PC-9 (cell line): Measurements from ENCODE around the gene BTN3A1. TPM values are rescaled to one million over a fixed set of nuclear protein-coding genes. Genes with fewer than 3 reads are reported as not detected.

Experiments used
- BruUV-seq: library from RNA; stranded (reverse); fragments of 400-500 nt; replicated peaks from 2 replicates; lab custom pipeline; 2021; lab: Mats Ljungman, UMichigan
- CTCF ChIA-PET: fragments of 300-600 bp; sonication (Branson Sonifier 250); formaldehyde crosslinking; loops from one replicate; lab custom pipeline; 2022; ENCODE audit warnings: antibody characterized with exemption; lab: Charles Lee
- POLR2A ChIA-PET: fragments of 300-600 bp; sonication (Branson Sonifier 250); formaldehyde crosslinking; loops from one replicate; lab custom pipeline; 2022; ENCODE audit warnings: antibody characterized with exemption; ENCODE audit not compliant: unreplicated experiment; lab: Charles Lee
- DNase-seq, 2 experiments: peaks; one replicate each; pipeline versions ENCODE4 v3.0.0 to v3.0.0-alpha.2; 2015 to 2022; ENCODE audit warnings: mixed read lengths in 1 of 2
- H2AFZ ChIP-seq: fragments of 200-600 bp; sonication (generic); 2 replicates; pipeline ENCODE4 v1.8.1; 2017; ENCODE audit warnings: antibody characterized with exemption
- H3F3A ChIP-seq: fragments of 200-600 bp; sonication (generic); 2 replicates; pipeline ENCODE4 v1.8.1; 2017; ENCODE audit warnings: antibody characterized with exemption, mild to moderate bottlenecking, low read depth; ENCODE audit not compliant: insufficient read depth
- H3K27ac ChIP-seq: fragments of 200-600 bp; sonication (generic); 2 replicates; pipeline ENCODE4 v1.6.1; 2016; ENCODE audit warnings: mixed run types
- H3K27me3 ChIP-seq: fragments of 200-600 bp; sonication (generic); 2 replicates; pipeline ENCODE4 v1.6.1; 2016; ENCODE audit warnings: low read depth, mixed run types; ENCODE audit not compliant: insufficient read depth
- H3K36me3 ChIP-seq: fragments of 200-600 bp; sonication (generic); 2 replicates; pipeline ENCODE4 v1.6.1; 2016; ENCODE audit warnings: low read depth, mixed run types
- H3K4me1 ChIP-seq: fragments of 200-600 bp; sonication (generic); replicated peaks from 2 replicates; pipeline ENCODE4 v1.6.1; 2016; ENCODE audit warnings: mixed run types; ENCODE audit not compliant: insufficient read depth
- H3K4me2 ChIP-seq: fragments of 200-600 bp; sonication (generic); 2 replicates; pipeline ENCODE4 v1.6.1; 2017; ENCODE audit warnings: mixed run types
- H3K4me3 ChIP-seq: fragments of 200-600 bp; sonication (generic); 2 replicates; pipeline ENCODE4 v1.6.1; 2016; ENCODE audit warnings: mixed run types
- H3K79me2 ChIP-seq: fragments of 200-600 bp; sonication (generic); 2 replicates; pipeline ENCODE4 v1.6.1; 2017; ENCODE audit warnings: low read depth, mixed run types
- H3K9me2 ChIP-seq: fragments of 200-600 bp; sonication (generic); 2 replicates; pipeline ENCODE4 v1.8.1; 2017; ENCODE audit warnings: mild to moderate bottlenecking; ENCODE audit not compliant: insufficient read depth
- H3K9me3 ChIP-seq: fragments of 200-600 bp; sonication (generic); 2 replicates; pipeline ENCODE4 v1.8.1; 2016; ENCODE audit warnings: low read depth; ENCODE audit not compliant: insufficient read depth
- H4K20me1 ChIP-seq: fragments of 200-600 bp; sonication (generic); 2 replicates; pipeline ENCODE4 v1.8.1; 2017; ENCODE audit not compliant: insufficient read depth
- EZH2 ChIP-seq: fragments of 200-600 bp; sonication (generic); IDR thresholded peaks from 2 replicates; pipeline ENCODE4 v1.8.0; 2017; ENCODE audit warnings: antibody characterized with exemption, low read depth
- intact Hi-C: fragments of 100-400 bp; cut with micrococcal nuclease; formaldehyde crosslinking; loops from one replicate; pipeline ENCODE4 v1.10.0; 2022; ENCODE audit not compliant: unreplicated experiment
- total RNA-seq: library from RNA; stranded (reverse); gene quantifications from 2 replicates; pipeline ENCODE4 v1.2.3, GENCODE V29; 2021
- TF ChIP-seq, protein P1 (sequence below): fragments of 200-600 bp; sonication (generic); conservative IDR thresholded peaks from 2 replicates; pipeline ENCODE4 v1.6.1; 2017; ENCODE audit warnings: mixed run types, antibody characterized with exemption, mild to moderate bottlenecking, moderate library complexity

BTN3A1 gene
- total RNA-seq, 1 experiment from 2014 or later = 28.3 TPM

DNA sequence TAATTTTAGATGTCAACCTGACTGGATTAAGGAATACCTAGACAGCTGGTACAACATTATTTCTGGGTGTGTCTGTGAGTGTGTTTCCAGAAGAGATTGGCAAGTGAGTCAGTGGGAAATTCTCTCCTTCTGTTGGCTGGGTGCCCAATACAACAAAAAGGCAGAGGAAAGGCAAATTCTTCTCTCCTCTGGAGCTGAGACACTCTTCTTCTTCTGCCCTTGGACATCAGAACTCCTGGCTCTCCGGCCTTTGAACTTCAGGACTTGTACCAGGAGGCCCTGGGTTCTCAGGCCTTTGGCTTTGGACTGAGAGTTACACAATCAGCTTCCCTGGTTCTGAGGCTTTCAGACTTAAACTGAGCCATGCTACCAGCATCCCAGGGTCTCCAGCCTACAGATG, 7.8 kb upstream of the BTN3A1 start:
- H3K79me2 ChIP-seq = no peaks in the 10 kb centered on the region
- H3K9me2 ChIP-seq = no peaks in the 10 kb centered on the region
- intact Hi-C loops = no loop called here
- CTCF ChIA-PET = interaction anchor here (0.6 kb wide), 3 partner anchors 9 to 739 kb away, joined by 3 to 7 read pairs (median 7); a partner anchor contains a TSS
- H3K36me3 ChIP-seq = no peaks in the 10 kb centered on the region
- BruUV-seq = no TSS peak
- peaks cover 13% of the 10 kb centered on the region for H3K4me1 ChIP-seq
- H3F3A ChIP-seq = no peaks in the 10 kb centered on the region
- DNase-seq = peak; percentile 65 to 77
- no peak overlapping the region for H3K4me3 ChIP-seq
- H3K27ac ChIP-seq = no peak overlapping the region
- POLR2A ChIA-PET = interaction anchor here (0.6 kb wide), 1 partner anchor 115 kb away, joined by 7 read pairs; no protein-coding TSS in a partner anchor
- H2AFZ ChIP-seq = no peak overlapping the region
- H3K27me3 ChIP-seq = no peaks in the 10 kb centered on the region
- peak overlapping the region; percentile 35 for H3K4me2 ChIP-seq
- no peaks in the 10 kb centered on the region for H3K9me3 ChIP-seq
- H4K20me1 ChIP-seq = no peaks in the 10 kb centered on the region
- TF ChIP-seq, protein P1, sequence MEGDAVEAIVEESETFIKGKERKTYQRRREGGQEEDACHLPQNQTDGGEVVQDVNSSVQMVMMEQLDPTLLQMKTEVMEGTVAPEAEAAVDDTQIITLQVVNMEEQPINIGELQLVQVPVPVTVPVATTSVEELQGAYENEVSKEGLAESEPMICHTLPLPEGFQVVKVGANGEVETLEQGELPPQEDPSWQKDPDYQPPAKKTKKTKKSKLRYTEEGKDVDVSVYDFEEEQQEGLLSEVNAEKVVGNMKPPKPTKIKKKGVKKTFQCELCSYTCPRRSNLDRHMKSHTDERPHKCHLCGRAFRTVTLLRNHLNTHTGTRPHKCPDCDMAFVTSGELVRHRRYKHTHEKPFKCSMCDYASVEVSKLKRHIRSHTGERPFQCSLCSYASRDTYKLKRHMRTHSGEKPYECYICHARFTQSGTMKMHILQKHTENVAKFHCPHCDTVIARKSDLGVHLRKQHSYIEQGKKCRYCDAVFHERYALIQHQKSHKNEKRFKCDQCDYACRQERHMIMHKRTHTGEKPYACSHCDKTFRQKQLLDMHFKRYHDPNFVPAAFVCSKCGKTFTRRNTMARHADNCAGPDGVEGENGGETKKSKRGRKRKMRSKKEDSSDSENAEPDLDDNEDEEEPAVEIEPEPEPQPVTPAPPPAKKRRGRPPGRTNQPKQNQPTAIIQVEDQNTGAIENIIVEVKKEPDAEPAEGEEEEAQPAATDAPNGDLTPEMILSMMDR = no peak

DNA sequence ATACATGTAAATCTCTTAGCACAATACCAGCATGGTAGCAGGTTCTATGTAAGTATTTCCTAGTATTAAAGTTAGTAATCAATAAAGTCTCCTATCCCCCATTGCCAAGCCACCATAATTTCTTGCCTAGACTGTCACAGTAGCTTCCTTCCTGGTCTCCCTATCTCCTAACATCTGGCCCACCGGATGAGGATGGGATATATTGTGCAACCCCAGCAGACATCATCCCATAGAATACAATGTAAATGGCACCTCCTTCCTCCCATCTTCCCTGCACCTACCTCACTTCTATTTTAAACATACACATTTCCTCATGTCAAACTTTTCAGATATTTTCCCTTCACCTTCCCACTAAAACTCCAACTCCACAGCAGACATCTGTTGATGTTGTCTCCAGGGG, 3.5 kb upstream of the BTN3A1 start:
- CTCF ChIA-PET = no interaction called here
- no peak for DNase-seq

DNA sequence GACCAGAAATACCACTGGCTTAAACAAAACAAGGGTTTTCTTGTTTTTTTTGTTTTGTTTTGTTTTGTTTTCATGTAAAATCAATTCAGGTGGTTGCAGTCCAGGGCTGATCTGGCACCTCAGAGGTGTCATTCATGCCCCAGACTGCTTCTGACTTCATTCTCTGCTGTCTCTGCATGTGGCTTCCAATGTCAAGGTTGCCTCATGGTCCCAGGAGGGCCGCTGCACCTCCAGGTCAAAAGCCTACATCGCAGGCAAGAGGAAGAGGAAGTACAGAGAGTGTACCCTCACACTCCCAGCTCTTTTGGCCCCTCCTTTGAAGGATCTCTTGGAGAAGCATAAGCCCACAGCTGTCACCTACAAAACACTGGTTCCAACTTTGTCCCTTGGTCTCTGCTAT, 1.4 kb upstream of the BTN3A1 start:
- H3K4me1 ChIP-seq = peaks cover 14% of the 10 kb centered on the region
- H3K36me3 ChIP-seq = no peaks in the 10 kb centered on the region
- H2AFZ ChIP-seq = no peak overlapping the region
- DNase-seq = no peak
- intact Hi-C loops = loop anchor here (5.0 kb wide), 1 partner anchor 37 kb away; no protein-coding TSS in a partner anchor
- BruUV-seq = no TSS peak
- H3K9me3 ChIP-seq = no peaks in the 10 kb centered on the region
- no peak for TF ChIP-seq EZH2
- TF ChIP-seq, protein P1 = no peak
- H4K20me1 ChIP-seq = no peaks in the 10 kb centered on the region
- peaks cover 5% of the 10 kb centered on the region; the same call in 1 of the 2 replicates for H3F3A ChIP-seq
- H3K9me2 ChIP-seq = no peaks in the 10 kb centered on the region
- H3K4me3 ChIP-seq = no peak overlapping the region
- H3K27me3 ChIP-seq = no peaks in the 10 kb centered on the region
- ChIA-PET CTCF (no interaction called here), POLR2A (no interaction called here)
- H3K4me2 ChIP-seq = no peak overlapping the region
- no peak overlapping the region for H3K27ac ChIP-seq
- H3K79me2 ChIP-seq = no peaks in the 10 kb centered on the region

More for the DNA sequence above, 3.5 kb upstream of the BTN3A1 start:
- Histone ChIP-seq H3K4me3 (no peak overlapping the region), H3K79me2 (no peaks in the 10 kb centered on the region), H4K20me1 (no peaks in the 10 kb centered on the region), H3K9me2 (no peaks in the 10 kb centered on the region), H3K9me3 (no peaks in the 10 kb centered on the region), H2AFZ (no peak overlapping the region), H3K4me1 (peaks cover 26% of the 10 kb centered on the region), H3F3A (peaks cover 5% of the 10 kb centered on the region; the same call in 1 of the 2 replicates), H3K4me2 (no peak overlapping the region), H3K27ac (no peak overlapping the region), H3K27me3 (no peaks in the 10 kb centered on the region), H3K36me3 (no peaks in the 10 kb centered on the region)
- no peak for TF ChIP-seq EZH2
- TF ChIP-seq, protein P1 = no peak
- POLR2A ChIA-PET = no interaction called here
- no TSS peak for BruUV-seq
- intact Hi-C loops = no loop called here
